Kidney (tissue), 14 donors: ENCODE results near the gene FGFBP3. TPM values are rescaled to one million over a fixed set of nuclear protein-coding genes. Genes with fewer than 3 reads are reported as not detected.

ENCODE experiments used
- DNase-seq, 5 donors: peaks; one replicate each; pipeline ENCODE4 v3.0.0-alpha.2; 2013 to 2020
- FAIRE-seq: peaks from 2 replicates; lab custom pipeline; 2012; peaks lifted over from hg19 to GRCh38; lab: Jason Lieb, UNC
- H3K27ac ChIP-seq, 2 donors: one replicate each; pipeline ENCODE4 v1.7.0; 2013; ENCODE audit warnings: low read depth in 2 of 2, low read length in 2 of 2, inconsistent platforms in 1 of 2
- H3K27me3 ChIP-seq: one replicate; pipeline ENCODE4 v1.7.1; 2013; ENCODE audit warnings: low read length, inconsistent platforms; ENCODE audit not compliant: control insufficient read depth, insufficient read depth
- H3K36me3 ChIP-seq, 3 donors: one replicate each; pipeline versions ENCODE4 v1.7.0 to v1.7.1; 2013; ENCODE audit warnings: low read length in 3 of 3, control low read depth in 1 of 3, inconsistent platforms in 1 of 3; ENCODE audit not compliant: insufficient read depth in 3 of 3, control insufficient read depth in 2 of 3
- H3K4me1 ChIP-seq, 3 donors: one replicate each; pipeline versions ENCODE4 v1.7.0 to v1.7.1; 2013; ENCODE audit warnings: low read length in 3 of 3, inconsistent platforms in 1 of 3, low read depth in 1 of 3; ENCODE audit not compliant: control insufficient read depth in 2 of 3, insufficient read depth in 2 of 3
- H3K4me3 ChIP-seq, 3 donors: one replicate each; pipeline versions ENCODE4 v1.7.0 to v1.8.1; 2013; ENCODE audit warnings: low read length in 3 of 3, control low read depth in 1 of 3, inconsistent platforms in 1 of 3
- H3K9ac ChIP-seq, 3 donors: one replicate each; pipeline versions ENCODE4 v1.7.0 to v1.7.1; 2013; ENCODE audit warnings: low read length in 3 of 3, control low read depth in 1 of 3, inconsistent platforms in 1 of 3
- H3K9me3 ChIP-seq, 3 donors: one replicate each; pipeline versions ENCODE4 v1.7.0 to v1.7.1; 2013; ENCODE audit warnings: low read length in 3 of 3, control low read depth in 1 of 3, inconsistent platforms in 1 of 3; ENCODE audit not compliant: control insufficient read depth in 2 of 3, insufficient read depth in 1 of 3
- intact Hi-C: fragments of 100-400 bp; cut with DNase I; formaldehyde crosslinking; loops from one replicate; pipeline ENCODE4 v1.11.1; 2022
- polyA plus RNA-seq: library from polyadenylated mRNA; stranded (reverse); fragments of 350-450 nt; fragmentation: Illumina TruSeq; extraction: RNeasy Lipid Tissue Mini Kit (QIAGEN cat#74804); gene quantifications from one replicate; pipeline ENCODE4 v1.2.3, GENCODE V29; 2014; ENCODE audit warnings: low read depth, low replicate concordance; ENCODE audit not compliant: insufficient read depth
- total RNA-seq: library from RNA; stranded (reverse); fragmentation: NEBNext Ultra II Directional; extraction: Animal tissue kit (Norgen Biotek cat#: 25700); gene quantifications from one replicate; pipeline ENCODE4 v1.2.1, GENCODE V29; 2021
- TF ChIP-seq, protein P1 (sequence below): IDR thresholded peaks from 3 replicates; pipeline ENCODE4 v1.5.1; 2012; ENCODE audit warnings: mild to moderate bottlenecking, moderate library complexity, borderline replicate concordance; ENCODE audit not compliant: insufficient read depth; ENCODE audit errors: extremely low read depth
- donor health status: control.
- donor health status: control.
- donor health status: control.
- donor health status: control.
- donor health status: control.
- donor health status: DM: yes; HTN: yes; CAD: no.
- donor health status: Normal renal cell carcinoma (clear cell type).

The FGFBP3 gene
- total and polyA plus RNA-seq, 2 donors from 2014 or later, result 1.3 to 2.7 TPM

DNA sequence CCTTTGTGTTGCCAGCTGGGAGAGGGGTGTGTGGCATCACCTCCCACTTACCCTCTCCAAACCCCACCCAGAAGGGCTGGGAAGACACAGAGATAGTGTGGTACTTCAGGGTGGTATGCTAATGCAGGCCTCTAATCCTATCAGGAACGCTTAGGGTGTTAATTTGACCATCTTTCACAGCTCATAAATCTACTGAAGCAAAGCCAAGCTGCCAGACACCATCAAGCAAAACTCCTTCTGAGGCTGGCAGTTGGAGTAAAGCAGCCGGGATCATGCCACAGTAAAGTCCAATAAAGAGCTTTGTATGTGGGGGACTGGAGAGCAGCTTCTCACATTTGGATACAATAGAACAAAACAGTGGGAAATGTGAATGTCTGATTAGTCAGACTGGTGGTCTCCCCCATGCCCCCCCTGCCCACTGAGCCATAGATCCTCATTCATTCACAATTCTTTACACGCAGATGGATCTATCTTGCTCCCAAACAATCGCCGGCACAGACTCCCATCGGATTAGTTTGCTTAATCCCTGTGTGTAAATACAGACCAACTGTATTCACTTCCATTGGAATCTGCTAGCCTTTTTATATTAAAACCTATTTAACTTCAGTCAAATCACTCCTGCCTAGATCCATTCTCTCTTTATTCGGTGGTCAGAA lies 29.6 kb downstream of the FGFBP3 start:
- DNase-seq (no peak), FAIRE-seq (no peak)
- Histone ChIP-seq H3K9ac (no peak overlapping the region), H3K36me3 (no peaks in the 10 kb centered on the region), H3K4me1 (peaks cover 0 to 3% (median 0%) of the 10 kb centered on the region in 3 donors), H3K9me3 (no peaks in the 10 kb centered on the region), H3K27ac (no peak overlapping the region), H3K4me3 (no peak overlapping the region), H3K27me3 (no peaks in the 10 kb centered on the region)
- TF ChIP-seq, protein P1, sequence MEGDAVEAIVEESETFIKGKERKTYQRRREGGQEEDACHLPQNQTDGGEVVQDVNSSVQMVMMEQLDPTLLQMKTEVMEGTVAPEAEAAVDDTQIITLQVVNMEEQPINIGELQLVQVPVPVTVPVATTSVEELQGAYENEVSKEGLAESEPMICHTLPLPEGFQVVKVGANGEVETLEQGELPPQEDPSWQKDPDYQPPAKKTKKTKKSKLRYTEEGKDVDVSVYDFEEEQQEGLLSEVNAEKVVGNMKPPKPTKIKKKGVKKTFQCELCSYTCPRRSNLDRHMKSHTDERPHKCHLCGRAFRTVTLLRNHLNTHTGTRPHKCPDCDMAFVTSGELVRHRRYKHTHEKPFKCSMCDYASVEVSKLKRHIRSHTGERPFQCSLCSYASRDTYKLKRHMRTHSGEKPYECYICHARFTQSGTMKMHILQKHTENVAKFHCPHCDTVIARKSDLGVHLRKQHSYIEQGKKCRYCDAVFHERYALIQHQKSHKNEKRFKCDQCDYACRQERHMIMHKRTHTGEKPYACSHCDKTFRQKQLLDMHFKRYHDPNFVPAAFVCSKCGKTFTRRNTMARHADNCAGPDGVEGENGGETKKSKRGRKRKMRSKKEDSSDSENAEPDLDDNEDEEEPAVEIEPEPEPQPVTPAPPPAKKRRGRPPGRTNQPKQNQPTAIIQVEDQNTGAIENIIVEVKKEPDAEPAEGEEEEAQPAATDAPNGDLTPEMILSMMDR, result no peak
- intact Hi-C loops, result no loop called here

DNA sequence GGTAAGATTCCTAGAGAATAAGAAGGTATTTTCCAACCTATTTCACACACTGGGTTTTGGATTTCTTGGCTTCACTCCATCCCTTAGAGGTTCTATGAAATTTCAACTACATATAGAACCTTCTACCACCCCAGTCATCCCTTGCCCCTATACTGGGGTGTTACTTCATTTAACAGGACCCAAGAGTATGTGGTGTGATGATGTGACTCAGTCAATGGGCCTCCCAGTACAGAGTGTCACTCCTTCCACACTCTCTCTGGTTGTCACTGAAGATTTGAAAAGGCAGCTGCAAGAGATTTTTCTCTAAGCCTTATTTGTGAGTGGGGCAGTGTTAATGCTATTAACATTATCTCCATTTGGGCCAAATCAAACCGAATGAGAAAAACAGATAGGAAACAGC lies 33.5 kb downstream of the FGFBP3 start:
- no peak overlapping the region for H3K9ac ChIP-seq
- H3K27me3 ChIP-seq, result no peaks in the 10 kb centered on the region
- TF ChIP-seq, protein P1, result no peak
- no peak overlapping the region for H3K27ac ChIP-seq
- DNase-seq (no peak), FAIRE-seq (no peak)
- H3K4me1 ChIP-seq, result no peaks in the 10 kb centered on the region
- intact Hi-C loops, result no loop called here
- no peaks in the 10 kb centered on the region for H3K36me3 ChIP-seq
- H3K4me3 ChIP-seq, result no peak overlapping the region
- H3K9me3 ChIP-seq, result no peaks in the 10 kb centered on the region

DNA sequence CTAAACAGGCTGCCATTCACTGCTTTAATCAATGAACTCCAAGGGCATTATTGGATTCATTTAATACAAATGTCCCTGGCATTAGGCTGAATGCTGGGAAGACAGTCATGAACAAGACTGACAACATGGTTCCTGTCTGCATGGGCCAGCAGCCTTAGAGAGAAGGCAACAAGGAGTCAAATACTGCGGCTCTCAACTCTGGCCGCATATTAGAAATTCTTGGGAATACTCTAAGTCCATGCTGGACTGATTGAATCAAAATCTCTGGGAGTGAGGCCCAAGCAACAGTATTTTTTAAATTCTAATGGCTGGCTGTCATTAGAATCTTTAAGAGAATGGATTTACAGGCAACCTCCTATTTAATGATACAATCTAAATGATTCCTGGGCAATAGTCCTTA lies 34.1 kb downstream of the FGFBP3 start:
- TF ChIP-seq, protein P1, result no peak
- DNase-seq (no peak), FAIRE-seq (no peak)
- intact Hi-C loops, result no loop called here
- H3K9me3 ChIP-seq, result no peaks in the 10 kb centered on the region
- no peaks in the 10 kb centered on the region for H3K27me3 ChIP-seq
- H3K4me1 ChIP-seq, result no peaks in the 10 kb centered on the region
- no peak overlapping the region for H3K9ac ChIP-seq
- H3K4me3 ChIP-seq, result no peak overlapping the region
- H3K36me3 ChIP-seq, result no peaks in the 10 kb centered on the region
- no peak overlapping the region for H3K27ac ChIP-seq

DNA sequence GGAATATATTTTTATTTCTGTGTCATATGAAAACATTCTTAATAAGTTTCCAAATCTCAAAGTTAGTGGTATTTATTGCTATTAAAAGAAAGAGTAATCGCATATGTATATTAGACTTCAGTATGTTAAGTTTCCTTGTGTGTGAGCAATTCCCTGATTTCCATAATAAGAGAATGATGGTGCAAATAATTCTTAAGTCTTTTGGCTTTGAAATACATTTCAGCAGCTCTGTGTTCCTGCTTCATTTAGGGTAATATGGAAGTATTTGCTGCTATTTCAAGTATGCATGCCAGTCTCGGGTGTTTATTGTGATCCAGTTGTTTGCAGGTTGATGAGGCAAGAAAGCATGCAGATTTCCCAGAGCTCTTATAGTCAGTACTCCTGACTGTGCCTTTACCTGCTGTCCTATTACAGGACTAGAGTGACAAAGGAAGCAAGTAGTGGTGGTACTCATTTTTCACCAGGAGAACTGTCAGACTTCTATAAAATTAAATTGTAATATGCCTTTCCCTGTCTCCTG lies 43.7 kb downstream of the FGFBP3 start:
- no peak overlapping the region for H3K27ac ChIP-seq
- H3K4me1 ChIP-seq, result no peaks in the 10 kb centered on the region
- H3K27me3 ChIP-seq, result no peaks in the 10 kb centered on the region
- H3K9me3 ChIP-seq, result no peaks in the 10 kb centered on the region
- FAIRE-seq (no peak), DNase-seq (no peak)
- H3K4me3 ChIP-seq, result no peak overlapping the region
- TF ChIP-seq, protein P1, result no peak
- intact Hi-C loops, result no loop called here
- peaks cover 4 to 30% (median 23%) of the 10 kb centered on the region in 3 donors for H3K36me3 ChIP-seq
- H3K9ac ChIP-seq, result no peak overlapping the region
